H9 (cell line): ENCODE measurements around the gene PSMD5. TPM values are rescaled to one million over a fixed set of nuclear protein-coding genes. Genes with fewer than 3 reads are reported as not detected.
A peak's percentile ranks its signal among the peaks of the same experiment; 100 is the strongest.

ENCODE experiments used
- DNase-seq: peaks from one replicate; pipeline ENCODE4 v3.0.0-alpha.2; 2017
- H2AFZ ChIP-seq: one replicate; pipeline ENCODE4 v1.6.1; 2013; ENCODE audit warnings: mild to moderate bottlenecking, low read length, control low read depth, moderate library complexity
- H2AK5ac ChIP-seq: 2 replicates; pipeline ENCODE4 v1.6.1; 2013; ENCODE audit warnings: low read length, control low read depth, mixed read lengths; ENCODE audit not compliant: insufficient read length
- H2BK120ac ChIP-seq: one replicate; pipeline ENCODE4 v1.6.1; 2013; ENCODE audit warnings: low read depth, mild to moderate bottlenecking, low read length, control low read depth, inconsistent platforms; ENCODE audit not compliant: poor library complexity, severe bottlenecking
- H2BK12ac ChIP-seq: 2 replicates; pipeline ENCODE4 v1.6.1; 2013; ENCODE audit warnings: low read length, control low read depth, mixed read lengths, low read depth; ENCODE audit not compliant: insufficient read length
- H2BK15ac ChIP-seq: 2 replicates; pipeline ENCODE4 v1.6.1; 2013; ENCODE audit warnings: low read depth, low read length, control low read depth
- H2BK20ac ChIP-seq: one replicate; pipeline ENCODE4 v1.6.1; 2013; ENCODE audit warnings: low read depth, mild to moderate bottlenecking, low read length, control low read depth, inconsistent platforms; ENCODE audit not compliant: poor library complexity, severe bottlenecking
- H2BK5ac ChIP-seq: 2 replicates; pipeline ENCODE4 v1.6.1; 2013; ENCODE audit warnings: low read length, control low read depth, mixed read lengths; ENCODE audit not compliant: insufficient read length
- H3K14ac ChIP-seq: 2 replicates; pipeline ENCODE4 v1.6.1; 2013; ENCODE audit warnings: low read length, control low read depth; ENCODE audit not compliant: insufficient read depth
- H3K18ac ChIP-seq: 2 replicates; pipeline ENCODE4 v1.6.1; 2013; ENCODE audit warnings: low read depth, mild to moderate bottlenecking, mixed read lengths, low read length, control low read depth; ENCODE audit not compliant: insufficient read length
- H3K23ac ChIP-seq: 2 replicates; pipeline ENCODE4 v1.6.1; 2013; ENCODE audit warnings: low read length, control low read depth, mixed read lengths, low read depth; ENCODE audit not compliant: insufficient read length
- H3K23me2 ChIP-seq: 2 replicates; pipeline ENCODE4 v1.6.1; 2013; ENCODE audit warnings: low read depth, mild to moderate bottlenecking, mixed read lengths, low read length, control low read depth; ENCODE audit not compliant: insufficient read length, poor library complexity, severe bottlenecking
- H3K27ac ChIP-seq: 2 replicates; pipeline ENCODE4 v1.5.1; 2013; ENCODE audit warnings: low read length, control low read depth, mixed read lengths, low read depth; ENCODE audit not compliant: insufficient read length
- H3K27me3 ChIP-seq: 2 replicates; pipeline ENCODE4 v1.6.1; 2013; ENCODE audit warnings: low read length, control low read depth, inconsistent platforms; ENCODE audit not compliant: insufficient read depth
- H3K4ac ChIP-seq: 2 replicates; pipeline ENCODE4 v1.6.1; 2013; ENCODE audit warnings: low read depth, mild to moderate bottlenecking, control low read depth, inconsistent platforms, low read length, moderate library complexity
- H3K4me1 ChIP-seq: 2 replicates; pipeline ENCODE4 v1.6.1; 2013; ENCODE audit warnings: low read length, control low read depth, inconsistent platforms; ENCODE audit not compliant: insufficient read depth
- H3K4me2 ChIP-seq: 2 replicates; pipeline ENCODE4 v1.6.1; 2013; ENCODE audit warnings: low read length, control low read depth, mixed read lengths; ENCODE audit not compliant: insufficient read length, insufficient read depth
- H3K56ac ChIP-seq: 2 replicates; pipeline ENCODE4 v1.6.1; 2013; ENCODE audit warnings: low read depth, mild to moderate bottlenecking, mixed read lengths, low read length, control low read depth; ENCODE audit not compliant: insufficient read length
- H3K79me1 ChIP-seq: 2 replicates; pipeline ENCODE4 v1.6.1; 2013; ENCODE audit warnings: low read depth, mild to moderate bottlenecking, moderate library complexity, low read length, control low read depth, inconsistent platforms; ENCODE audit not compliant: insufficient read depth, poor library complexity, severe bottlenecking
- H3K79me2 ChIP-seq: 2 replicates; pipeline ENCODE4 v1.6.1; 2013; ENCODE audit warnings: low read length, control low read depth, inconsistent platforms; ENCODE audit not compliant: insufficient read depth
- H3K9ac ChIP-seq: 2 replicates; pipeline ENCODE4 v1.6.1; 2013; ENCODE audit warnings: low read length, control low read depth, mixed read lengths; ENCODE audit not compliant: insufficient read length; ENCODE audit errors: extremely low read depth
- H3K9me3 ChIP-seq: one replicate; pipeline ENCODE4 v1.6.1; 2013; ENCODE audit warnings: low read depth, low read length, inconsistent platforms; ENCODE audit not compliant: control insufficient read depth
- H3T11ph ChIP-seq: one replicate; pipeline ENCODE4 v1.6.1; 2013; ENCODE audit warnings: mild to moderate bottlenecking, low read length, control low read depth, inconsistent platforms
- H4K20me1 ChIP-seq: one replicate; pipeline ENCODE4 v1.6.1; 2013; ENCODE audit not compliant: control insufficient read depth, insufficient read length, insufficient read depth
- H4K5ac ChIP-seq: 2 replicates; pipeline ENCODE4 v1.6.1; 2013; ENCODE audit warnings: low read depth, mild to moderate bottlenecking, mixed read lengths, low read length, control low read depth; ENCODE audit not compliant: insufficient read length
- H4K8ac ChIP-seq: replicated peaks from 2 replicates; pipeline ENCODE4 v1.6.1; 2013; ENCODE audit warnings: low read length, control low read depth, mixed read lengths, low read depth; ENCODE audit not compliant: insufficient read length
- H4K91ac ChIP-seq: 2 replicates; pipeline ENCODE4 v1.6.1; 2013; ENCODE audit warnings: low read depth, mild to moderate bottlenecking, moderate library complexity, mixed read lengths, low read length, control low read depth; ENCODE audit not compliant: insufficient read length
- H3K27ac Mint-ChIP-seq, 3 experiments: 2 replicates in 2 of 3; 3 replicates in 1 of 3; pipeline ENCODE4 v1.8.0; 2020 to 2021; ENCODE audit warnings: mixed read lengths in 3 of 3, mild to moderate bottlenecking in 1 of 3, moderate library complexity in 1 of 3
- H3K27me3 Mint-ChIP-seq: 2 replicates; pipeline ENCODE4 v1.8.0; 2021; ENCODE audit warnings: low read depth, mild to moderate bottlenecking, moderate library complexity, mixed read lengths
- H3K36me3 Mint-ChIP-seq, 3 experiments: 2 replicates in 2 of 3; 3 replicates in 1 of 3; pipeline ENCODE4 v1.8.0; 2020 to 2021; ENCODE audit warnings: low read depth in 3 of 3, mixed read lengths in 3 of 3; ENCODE audit not compliant: insufficient read depth in 1 of 3
- H3K4me1 Mint-ChIP-seq, 2 experiments: 2 replicates each; pipeline ENCODE4 v1.8.0; 2020; ENCODE audit warnings: mixed read lengths in 2 of 2
- H3K4me3 Mint-ChIP-seq, 2 experiments: 2 replicates in 1 of 2; 3 replicates in 1 of 2; pipeline ENCODE4 v1.8.0; 2020 to 2021; ENCODE audit warnings: mild to moderate bottlenecking in 2 of 2, mixed read lengths in 2 of 2, moderate library complexity in 1 of 2
- H3K9me3 Mint-ChIP-seq, 2 experiments: 2 replicates in 1 of 2; 3 replicates in 1 of 2; pipeline ENCODE4 v1.8.0; 2020; ENCODE audit warnings: mild to moderate bottlenecking in 2 of 2, mixed read lengths in 2 of 2, moderate library complexity in 1 of 2
- CTCF ChIP-seq: fragments of 200-600 bp; sonication (generic); conservative IDR thresholded peaks from 3 replicates; pipeline ENCODE4 v1.8.0; 2021; ENCODE audit warnings: antibody characterized with exemption, mild to moderate bottlenecking
- WGBS: extraction: QIAGEN DNeasy Blood & Tissue Kit; methylation state at CpG from one replicate; pipeline ENCODE4 v1.1.7; 2013; ENCODE audit warnings: missing lambda C conversion rate, low lambda C conversion rate, mixed read lengths; ENCODE audit not compliant: insufficient read length; ENCODE audit errors: extremely low coverage; 5-methylcytosine and 5-hydroxymethylcytosine counted together
- total RNA-seq: library from RNA; stranded (reverse); gene quantifications from 2 replicates; pipeline ENCODE4 v1.2.1, GENCODE V29; 2021

The PSMD5 gene
- total RNA-seq, 1 experiment from 2014 or later: 64.9 TPM

GRCh38 chr9:120768247-120768646 lies 74.5 kb downstream of the PSMD5 start:
- no peaks in the 10 kb centered on the region for H3K23me2 ChIP-seq
- H3K56ac ChIP-seq: no peak overlapping the region
- no peak overlapping the region for H4K8ac ChIP-seq
- H3K4me3 Mint-ChIP-seq: no peak overlapping the region
- no peak for TF ChIP-seq CTCF
- no peak overlapping the region for H2BK12ac ChIP-seq
- no peak overlapping the region for H3K23ac ChIP-seq
- H2BK120ac ChIP-seq: no peak overlapping the region
- H4K91ac ChIP-seq: no peak overlapping the region
- H3K4me2 ChIP-seq: no peak overlapping the region
- H3K36me3 Mint-ChIP-seq: peaks cover 38 to 86% (median 64%) of the 10 kb centered on the region in 3 experiments
- H4K20me1 ChIP-seq: no peaks in the 10 kb centered on the region
- no peaks in the 10 kb centered on the region for H3K4me1 ChIP-seq
- no peak overlapping the region for H3K9ac ChIP-seq
- H3T11ph ChIP-seq: no peak overlapping the region
- WGBS: no CpG with 5 or more reads among the region's 4 CpGs
- H2BK15ac ChIP-seq: no peak overlapping the region
- H2AK5ac ChIP-seq: no peak overlapping the region
- H2BK20ac ChIP-seq: no peak overlapping the region
- H3K27ac ChIP-seq: no peak overlapping the region
- no peak overlapping the region for H3K18ac ChIP-seq
- peak; percentile 34 for DNase-seq
- no peak overlapping the region for H3K14ac ChIP-seq
- no peak overlapping the region for H2AFZ ChIP-seq
- no peaks in the 10 kb centered on the region for H3K27me3 Mint-ChIP-seq
- H3K4me1 Mint-ChIP-seq: peaks cover 0 to 9% of the 10 kb centered on the region in 2 experiments; a peak in 3 of 4 replicates
- no peaks in the 10 kb centered on the region for H3K27me3 ChIP-seq
- H3K4ac ChIP-seq: no peak overlapping the region
- H4K5ac ChIP-seq: no peak overlapping the region
- H3K9me3 Mint-ChIP-seq: no peaks in the 10 kb centered on the region
- H3K79me2 ChIP-seq: no peaks in the 10 kb centered on the region
- no peaks in the 10 kb centered on the region for H3K79me1 ChIP-seq
- H2BK5ac ChIP-seq: no peak overlapping the region
- H3K9me3 ChIP-seq: no peaks in the 10 kb centered on the region
- no peak overlapping the region; a peak in 2 of 7 replicates for H3K27ac Mint-ChIP-seq
